ENCODE results near the gene CNNM3.

Gene CNNM3

GRCh38 chr2:96874198-96874831 lies 58.2 kb downstream of the CNNM3 start:
- no peak overlapping the region for H3K4me3 ChIP-seq (ENCODE audit: low read depth, low read length)

- no peak overlapping the region for H3K4me3 ChIP-seq (ENCODE audit: low read depth, low read length)
These were observed 59.6 kb downstream of the CNNM3 start for GRCh38 chr2:96875498-96876268.

- no peak overlapping the region for H3K4me3 ChIP-seq (ENCODE audit: low read depth, low read length)
These were observed 60.4 kb downstream of the CNNM3 start for GRCh38 chr2:96876269-96877041.

GRCh38 chr2:96877042-96877451 lies 61.0 kb downstream of the CNNM3 start:
- H3K4me3 ChIP-seq (ENCODE audit: low read depth, low read length) = no peak overlapping the region

- no peak overlapping the region for H3K4me3 ChIP-seq (ENCODE audit: low read depth, low read length)
These were observed 61.6 kb downstream of the CNNM3 start for GRCh38 chr2:96877631-96878092.

DNA sequence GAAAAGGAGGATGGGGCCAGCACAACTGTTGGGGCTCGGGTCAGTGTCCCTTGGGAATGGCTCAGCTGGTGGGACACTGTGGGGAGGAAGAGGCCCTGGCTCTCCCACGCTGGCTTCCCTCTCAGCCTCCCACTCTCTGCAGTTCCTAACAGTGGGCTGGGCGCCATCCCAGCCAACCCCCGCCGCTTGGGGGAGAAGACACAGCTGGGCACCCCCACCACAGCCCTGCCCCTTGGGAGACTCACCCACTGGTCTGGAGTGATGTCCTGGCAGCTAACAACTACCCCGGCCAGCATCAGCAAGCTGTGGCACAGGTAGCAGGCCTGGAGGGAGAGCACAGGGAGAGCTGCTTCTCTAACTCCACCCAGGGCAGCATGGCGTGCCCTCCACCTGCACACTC lies 62.1 kb downstream of the CNNM3 start:
- H3K4me3 ChIP-seq (ENCODE audit: low read depth, low read length) = no peak overlapping the region

- H3K4me3 ChIP-seq (ENCODE audit: low read depth, low read length) = no peak overlapping the region
These were observed 62.9 kb downstream of the CNNM3 start for GRCh38 chr2:96878796-96879544.

GRCh38 chr2:96879545-96880040 lies 63.5 kb downstream of the CNNM3 start:
- no peak overlapping the region for H3K4me3 ChIP-seq (ENCODE audit: low read depth, low read length)

GRCh38 chr2:96880891-96881273 lies 64.8 kb downstream of the CNNM3 start:
- H3K4me3 ChIP-seq (ENCODE audit: low read depth, low read length) = no peak overlapping the region

GRCh38 chr2:96881349-96882195 lies 65.5 kb downstream of the CNNM3 start:
- no peak overlapping the region for H3K4me3 ChIP-seq (ENCODE audit: low read depth, low read length)

DNA sequence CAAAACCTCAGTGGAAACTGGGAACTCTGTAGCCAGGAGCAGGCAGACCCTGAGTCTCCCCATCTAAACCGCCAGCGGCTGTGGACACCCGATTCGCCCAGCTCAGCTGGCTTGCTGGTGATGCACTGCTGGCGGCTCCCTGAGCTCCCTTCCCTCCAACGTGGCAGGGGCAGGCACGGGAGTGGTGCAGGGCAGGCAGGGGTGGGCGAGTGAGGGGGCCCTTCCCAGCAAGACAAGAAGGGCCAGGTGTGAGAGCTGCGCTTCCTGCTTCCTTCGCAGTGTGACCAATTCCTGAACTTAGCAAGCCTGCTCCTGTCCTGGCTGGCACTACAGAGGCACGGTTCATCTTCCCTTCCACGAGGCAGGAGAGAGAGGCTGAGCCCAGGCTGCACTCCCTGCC lies 66.2 kb downstream of the CNNM3 start:
- H3K4me3 ChIP-seq (ENCODE audit: low read depth, low read length) = no peak overlapping the region

GRCh38 chr2:96882906-96883305 lies 66.8 kb downstream of the CNNM3 start:
- no peak overlapping the region for H3K4me3 ChIP-seq (ENCODE audit: low read depth, low read length)

- no peak overlapping the region for H3K4me3 ChIP-seq (ENCODE audit: low read depth, low read length)
These were observed 67.2 kb downstream of the CNNM3 start for GRCh38 chr2:96883306-96883705.
